ENCODE results near the gene GORASP2.

The GORASP2 gene

GRCh38 chr2:170943041-170943440, 14.0 kb downstream of the GORASP2 start:
- no peak for DNase-seq (ENCODE audit: low read depth)
- no peak for TF ChIP-seq CTCF (conservative IDR thresholded peaks at IDR 0.05; ENCODE audit: low read depth, low read length)
- no peak overlapping the region for H3K4me3 ChIP-seq (ENCODE audit: low read length)

GRCh38 chr2:170943596-170943995, 14.5 kb downstream of the GORASP2 start:
- no peak overlapping the region for H3K4me3 ChIP-seq (ENCODE audit: low read length)
- no peak for TF ChIP-seq CTCF (conservative IDR thresholded peaks at IDR 0.05; ENCODE audit: low read depth, low read length)
- DNase-seq (ENCODE audit: low read depth): no peak

GRCh38 chr2:170944545-170944944, 15.5 kb downstream of the GORASP2 start:
- H3K4me3 ChIP-seq (ENCODE audit: low read length): no peak overlapping the region
- DNase-seq (ENCODE audit: low read depth): no peak
- no peak for TF ChIP-seq CTCF (conservative IDR thresholded peaks at IDR 0.05; ENCODE audit: low read depth, low read length)

- TF ChIP-seq CTCF (conservative IDR thresholded peaks at IDR 0.05; ENCODE audit: low read depth, low read length): no peak
These were observed 20.4 kb downstream of the GORASP2 start for GRCh38 chr2:170949415-170949814.

GRCh38 chr2:170950221-170950761, 21.2 kb downstream of the GORASP2 start:
- no peak overlapping the region for H3K4me3 ChIP-seq (ENCODE audit: low read length)
- TF ChIP-seq CTCF (conservative IDR thresholded peaks at IDR 0.05; ENCODE audit: low read depth, low read length): no peak
- no peak for DNase-seq (ENCODE audit: low read depth)

More at GRCh38 chr2:170949415-170949814, 20.4 kb downstream of the GORASP2 start:
- H3K4me3 ChIP-seq (ENCODE audit: low read length): no peak overlapping the region
- no peak for DNase-seq (ENCODE audit: low read depth)

GRCh38 chr2:170953941-170954340, 24.9 kb downstream of the GORASP2 start:
- H3K4me3 ChIP-seq (ENCODE audit: low read length): no peak overlapping the region
- no peak for DNase-seq (ENCODE audit: low read depth)
- TF ChIP-seq CTCF (conservative IDR thresholded peaks at IDR 0.05; ENCODE audit: low read depth, low read length): no peak

GRCh38 chr2:170963386-170963785, 34.3 kb downstream of the GORASP2 start:
- no peak for DNase-seq (ENCODE audit: low read depth)
- no peak for TF ChIP-seq CTCF (conservative IDR thresholded peaks at IDR 0.05; ENCODE audit: low read depth, low read length)

More at GRCh38 chr2:170963386-170963785, 34.3 kb downstream of the GORASP2 start:
- no peak overlapping the region for H3K4me3 ChIP-seq (ENCODE audit: low read length)
